Amniotic stem cell (primary cell): Measurements from ENCODE around the gene RMND5A.
"Not testable (repeated sequence)": the region's sequence is repeated elsewhere in the genome, so short reads cannot be mapped to it uniquely, and the experiment has no call there.

Experiments used
- DNase-seq: peaks from one replicate; lab custom pipeline; 2025; lab: John Stamatoyannopoulos, UW

RMND5A gene

DNA sequence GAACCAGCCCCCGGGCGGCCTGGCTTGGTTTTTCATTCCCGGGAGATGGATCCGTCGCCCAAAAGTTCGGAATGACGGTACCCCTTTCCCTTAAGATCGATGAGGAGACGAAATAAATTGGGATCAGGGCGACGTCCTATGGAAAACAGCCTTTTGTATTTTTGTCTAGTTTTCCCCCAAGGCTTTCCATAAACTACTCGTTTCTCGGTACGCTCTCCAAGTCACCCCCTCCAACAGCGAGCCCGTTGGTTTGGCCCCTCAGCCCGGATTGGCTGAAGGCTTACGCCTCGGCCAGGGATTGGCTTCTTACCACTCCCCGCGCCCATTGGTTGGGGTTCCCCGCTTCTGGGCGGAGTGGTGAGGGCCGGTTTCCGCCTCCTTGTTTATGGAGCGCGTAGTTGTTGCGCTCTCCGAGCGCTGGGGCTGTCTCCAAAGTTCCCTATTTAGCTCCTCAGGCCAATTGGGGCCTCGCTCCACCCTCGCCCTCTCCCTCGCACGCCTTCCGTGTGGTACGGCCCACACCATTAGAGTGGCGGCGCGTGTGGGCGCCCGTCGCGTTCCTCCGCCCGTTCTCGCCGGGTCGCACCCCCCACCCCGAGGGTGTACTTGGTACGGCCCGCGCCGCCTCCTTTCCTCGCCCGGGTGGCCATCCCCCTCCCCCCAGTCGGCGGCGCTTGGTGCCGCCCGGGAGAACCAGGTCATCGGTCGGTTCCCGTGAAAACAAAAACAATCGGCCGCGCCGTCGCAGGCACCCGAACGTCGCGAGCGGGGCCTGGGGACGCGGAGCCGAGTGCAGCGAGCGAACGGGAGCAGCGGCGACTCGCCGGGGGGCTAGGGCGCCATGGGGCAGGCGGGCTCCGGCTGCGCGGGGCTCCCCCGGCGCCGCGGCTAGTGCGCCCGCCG lies at the start of gene RMND5A:
Gene RMND5A (plus strand): TSS at position 655 of the 903 bp plus-strand sequence. CDS start 377 bp downstream, outside the sequence.
- DNase-seq: peak; percentile 79

DNA sequence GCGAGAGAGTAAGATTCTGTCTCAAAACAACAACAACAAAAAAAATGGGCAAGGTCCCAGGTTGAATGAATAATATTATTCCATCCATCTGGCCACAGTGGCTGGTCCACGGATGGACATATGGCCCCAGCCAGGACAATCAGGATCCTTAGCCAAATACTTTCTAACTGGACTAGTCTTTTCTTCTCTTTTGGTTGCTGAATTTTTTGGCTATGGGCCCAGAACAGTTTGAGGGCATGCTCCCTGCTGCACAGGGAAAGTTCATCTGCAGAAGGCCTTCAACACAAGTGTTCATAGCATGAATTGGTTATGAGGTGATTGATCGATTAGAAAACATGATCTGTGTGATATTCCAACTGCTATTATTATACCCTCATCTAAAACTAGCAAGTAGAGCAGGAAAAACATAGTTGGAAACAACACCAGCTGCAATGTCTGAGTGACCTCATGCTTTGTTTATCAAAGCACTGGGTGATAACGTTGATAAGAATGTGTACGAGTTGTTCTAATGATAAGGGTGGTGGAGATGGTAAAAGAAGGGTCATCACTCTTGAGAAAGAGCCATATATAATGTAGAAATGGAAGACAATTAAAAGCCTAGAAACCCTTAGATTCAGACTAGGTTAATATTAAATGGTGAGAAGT lies 48.6 kb upstream of the RMND5A start:
- DNase-seq: no peak

DNA sequence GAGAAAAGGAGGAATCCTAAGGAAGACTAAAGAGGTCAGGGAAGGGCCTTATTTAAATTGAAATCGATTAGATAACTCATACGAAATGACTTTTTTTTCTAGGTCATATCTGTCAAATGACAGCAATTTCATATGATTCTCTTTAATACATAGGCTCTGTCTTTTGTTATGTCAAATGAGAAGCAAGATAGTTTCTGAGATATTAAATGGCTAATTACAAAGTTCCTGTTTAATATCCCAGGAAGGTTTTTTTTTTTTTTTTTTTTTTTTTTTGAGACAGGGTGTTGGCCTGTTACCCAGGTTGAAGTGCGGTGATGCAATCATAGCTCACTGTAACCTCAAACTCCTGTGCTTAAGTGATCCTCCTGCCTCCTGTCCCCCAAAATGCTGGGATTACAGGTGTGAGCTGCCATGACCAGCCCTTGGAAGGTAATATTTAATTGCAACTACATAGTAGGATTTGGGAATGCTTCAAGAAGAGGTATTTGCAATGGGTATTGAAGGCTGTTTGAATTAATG lies 48.0 kb upstream of the RMND5A start:
- DNase-seq: no peak

DNA sequence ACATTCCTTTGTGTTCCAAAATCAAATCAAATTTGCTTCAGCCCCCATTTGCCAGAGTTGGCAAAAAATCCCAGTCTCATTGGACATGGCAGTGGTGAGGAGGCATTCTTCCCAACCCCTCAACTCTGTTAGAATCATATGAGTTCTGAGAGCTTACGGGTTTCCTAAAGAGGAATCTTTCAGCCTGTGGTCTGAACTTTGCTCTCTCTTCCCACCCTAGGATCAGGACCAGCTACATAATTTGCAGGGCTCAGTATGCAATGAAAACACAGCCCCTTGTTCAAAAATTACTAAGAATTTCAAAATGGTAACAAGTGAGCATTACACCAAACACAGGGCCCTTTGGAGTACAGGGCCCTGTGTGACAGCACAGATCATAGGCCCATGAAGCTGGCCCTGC lies 47.1 kb upstream of the RMND5A start:
- no peak for DNase-seq

DNA sequence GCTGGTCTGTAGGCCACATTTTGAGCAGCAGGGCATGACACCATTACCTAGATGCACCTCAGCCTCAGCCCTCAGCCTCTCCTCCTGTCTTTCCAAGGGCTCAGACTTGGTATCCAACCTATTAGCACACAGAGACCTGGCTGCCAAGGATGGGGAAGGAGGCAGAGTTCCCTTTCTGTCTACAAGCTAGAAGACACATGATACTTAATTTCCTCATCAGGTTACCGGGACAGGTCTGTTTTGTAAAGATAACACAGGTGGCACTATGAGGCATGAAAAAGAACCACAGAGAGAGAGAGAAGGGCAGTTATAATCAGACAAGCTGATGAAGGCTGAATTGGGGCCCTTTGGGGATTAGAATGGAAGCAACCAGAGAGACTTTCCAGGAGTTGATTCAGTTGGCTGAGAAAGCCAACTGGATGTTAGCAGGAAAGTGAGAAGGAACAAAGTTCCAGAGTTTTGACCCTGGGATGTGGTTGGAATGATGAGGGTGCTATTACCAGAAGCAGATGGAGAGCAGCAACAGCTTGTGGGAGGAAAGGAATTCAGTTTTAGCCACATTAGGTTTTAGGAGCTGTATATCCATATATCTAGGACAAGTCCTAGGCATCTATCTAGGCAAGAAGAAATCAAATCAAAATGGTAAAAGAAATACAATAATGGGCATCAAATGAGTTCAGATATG lies 46.0 kb upstream of the RMND5A start:
- DNase-seq: no peak

DNA sequence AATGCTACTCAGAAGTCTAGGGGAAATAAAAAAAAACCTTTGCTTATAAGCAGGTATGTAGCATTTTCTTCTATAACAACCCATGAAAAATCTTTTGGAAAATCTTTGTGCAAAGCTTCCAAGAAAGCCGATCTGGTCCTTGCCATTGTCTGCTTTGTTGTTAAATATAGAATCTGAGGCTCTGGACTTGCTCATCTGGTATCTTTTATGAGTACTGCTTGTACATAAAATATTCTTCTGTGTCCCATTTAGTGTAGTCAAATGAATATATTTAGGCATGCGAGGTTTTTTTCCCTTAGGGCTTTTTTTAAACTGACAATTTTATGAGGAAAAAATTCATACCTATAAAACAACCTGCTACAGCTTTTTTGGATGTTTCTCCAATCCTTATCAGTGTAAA lies 45.0 kb upstream of the RMND5A start:
- DNase-seq: no peak

DNA sequence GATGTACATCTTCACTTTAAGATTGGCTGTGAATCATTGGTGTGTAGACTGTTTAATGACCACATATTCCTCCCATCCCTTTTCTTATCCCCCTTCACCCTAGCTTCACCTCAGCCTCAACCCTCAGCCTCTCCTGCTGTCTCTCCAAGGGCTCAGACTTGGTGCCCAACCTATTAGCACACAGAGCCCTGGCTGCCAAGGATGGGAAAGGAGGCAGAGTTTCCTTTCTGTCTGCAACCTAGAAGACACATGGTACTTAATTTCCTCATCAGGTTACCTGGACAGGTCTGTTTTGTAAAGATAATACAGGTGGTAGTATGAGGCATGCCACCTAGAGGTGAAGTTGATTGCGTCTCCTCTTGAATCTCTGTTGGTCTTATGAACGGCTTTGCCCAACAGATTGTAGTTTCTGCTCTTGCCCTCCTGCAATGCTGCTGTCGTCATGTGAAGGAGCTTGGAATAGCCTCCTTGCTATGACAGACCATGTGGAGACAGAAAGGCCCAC lies 44.5 kb upstream of the RMND5A start:
- no peak for DNase-seq

GRCh38 chr2:86677816-86678215 lies 42.3 kb upstream of the RMND5A start:
- DNase-seq: no peak

- no peak for DNase-seq
Observed at GRCh38 chr2:86679036-86679435, 41.1 kb upstream of the RMND5A start.

GRCh38 chr2:86685351-86685750 lies 34.7 kb upstream of the RMND5A start:
- no peak for DNase-seq

GRCh38 chr2:86686460-86686859 lies 33.6 kb upstream of the RMND5A start:
- DNase-seq: no peak

- DNase-seq: no peak
Observed at GRCh38 chr2:86686905-86687304, 33.2 kb upstream of the RMND5A start.

GRCh38 chr2:86695053-86695691 lies 24.9 kb upstream of the RMND5A start:
- no peak for DNase-seq

DNA sequence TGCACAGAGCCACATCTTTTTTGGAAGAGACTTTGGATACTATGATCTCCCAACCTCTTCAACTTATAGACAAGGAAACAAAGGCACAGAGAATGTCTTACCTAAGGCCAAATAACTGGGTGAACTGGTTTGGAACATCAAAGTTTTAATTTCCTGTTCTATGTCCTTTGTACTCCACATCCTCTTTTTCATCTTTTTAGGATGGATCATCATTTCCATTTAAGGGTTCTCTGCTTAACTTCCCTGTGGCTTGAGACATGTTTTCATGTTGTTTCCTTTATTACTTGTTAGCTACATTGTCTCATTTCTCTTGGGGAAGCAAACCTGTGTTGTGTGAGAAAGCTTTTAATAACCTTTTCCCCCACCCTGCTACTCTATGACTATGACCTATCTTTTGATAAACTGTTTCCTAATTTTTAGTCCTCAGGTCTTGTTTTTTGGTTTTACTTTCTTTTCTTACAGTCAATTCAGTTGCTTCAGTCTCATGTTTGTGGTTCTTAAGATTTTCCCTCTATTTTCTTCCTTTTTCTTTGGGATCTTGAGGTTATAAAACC lies 22.5 kb upstream of the RMND5A start:
- no peak for DNase-seq

GRCh38 chr2:86700690-86701089 lies 19.4 kb upstream of the RMND5A start:
- peak; percentile 32 for DNase-seq

- DNase-seq: peak; percentile 82
Observed at GRCh38 chr2:86703704-86704361, 16.3 kb upstream of the RMND5A start.

GRCh38 chr2:86704459-86704971 lies 15.6 kb upstream of the RMND5A start:
- peak; percentile 60 for DNase-seq

- no peak for DNase-seq
Observed at GRCh38 chr2:86706220-86706619, 13.9 kb upstream of the RMND5A start.

- no peak for DNase-seq
Observed at GRCh38 chr2:86706935-86707334, 13.2 kb upstream of the RMND5A start.

GRCh38 chr2:86708126-86708525 lies 12.0 kb upstream of the RMND5A start:
- DNase-seq: not testable (repeated sequence)
